Mesothelial cell of epicardium (in vitro differentiated cells): ENCODE data around the gene PGLYRP4. TPM values are rescaled to one million over a fixed set of nuclear protein-coding genes. Genes with fewer than 3 reads are reported as not detected.

ENCODE experiments used
- DNase-seq, 2 experiments: peaks; one replicate each; pipeline ENCODE4 v3.0.0; 2021; ENCODE audit warnings: low spot score in 2 of 2; ENCODE audit not compliant: unreplicated experiment in 2 of 2
- H3K27ac Mint-ChIP-seq: 2 replicates; pipeline ENCODE4 v1.8.0; 2021; ENCODE audit warnings: mixed read lengths
- H3K27me3 Mint-ChIP-seq: 2 replicates; pipeline ENCODE4 v1.8.0; 2021; ENCODE audit warnings: low read depth, mixed read lengths
- H3K36me3 Mint-ChIP-seq: 2 replicates; pipeline ENCODE4 v1.8.0; 2021; ENCODE audit warnings: mixed read lengths
- H3K4me1 Mint-ChIP-seq: 2 replicates; pipeline ENCODE4 v1.8.0; 2021; ENCODE audit warnings: mixed read lengths
- H3K4me3 Mint-ChIP-seq: 2 replicates; pipeline ENCODE4 v1.8.0; 2021; ENCODE audit warnings: mild to moderate bottlenecking, moderate library complexity, mixed read lengths
- H3K9me3 Mint-ChIP-seq: 2 replicates; pipeline ENCODE4 v1.8.0; 2021; ENCODE audit warnings: mixed read lengths
- total RNA-seq: library from RNA; stranded (reverse); gene quantifications from 3 replicates; pipeline ENCODE4 v1.2.1, GENCODE V29; 2021
- TF ChIP-seq, protein P1 (sequence below): fragments of 200-600 bp; sonication (generic); IDR thresholded peaks from one replicate; pipeline ENCODE4 v1.5.0; 2021; ENCODE audit warnings: antibody characterized with exemption; ENCODE audit not compliant: unreplicated experiment

PGLYRP4 gene
- total RNA-seq, 1 donor from 2014 or later: not detected

DNA sequence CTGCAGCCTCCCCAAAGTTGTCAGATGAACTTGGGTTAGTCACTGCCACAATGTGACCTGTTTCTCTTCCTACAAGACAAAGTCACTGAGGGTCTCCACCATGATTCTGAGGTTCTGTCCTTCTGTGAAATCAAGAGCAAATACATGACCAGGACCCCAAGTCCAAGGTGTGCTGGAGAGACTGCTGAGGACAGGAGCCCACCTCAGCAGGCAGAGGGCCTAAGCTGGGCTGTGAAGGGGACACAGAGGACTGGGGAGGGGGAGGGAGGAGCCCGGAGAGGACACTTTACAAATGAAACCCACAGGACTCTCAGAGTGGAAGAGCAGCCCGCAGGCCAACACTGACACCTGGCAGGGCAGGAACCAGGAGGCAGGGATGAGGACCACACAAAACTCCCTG, 39.2 kb downstream of the PGLYRP4 start:
- H3K36me3 Mint-ChIP-seq: no peaks in the 10 kb centered on the region
- TF ChIP-seq, protein P1, sequence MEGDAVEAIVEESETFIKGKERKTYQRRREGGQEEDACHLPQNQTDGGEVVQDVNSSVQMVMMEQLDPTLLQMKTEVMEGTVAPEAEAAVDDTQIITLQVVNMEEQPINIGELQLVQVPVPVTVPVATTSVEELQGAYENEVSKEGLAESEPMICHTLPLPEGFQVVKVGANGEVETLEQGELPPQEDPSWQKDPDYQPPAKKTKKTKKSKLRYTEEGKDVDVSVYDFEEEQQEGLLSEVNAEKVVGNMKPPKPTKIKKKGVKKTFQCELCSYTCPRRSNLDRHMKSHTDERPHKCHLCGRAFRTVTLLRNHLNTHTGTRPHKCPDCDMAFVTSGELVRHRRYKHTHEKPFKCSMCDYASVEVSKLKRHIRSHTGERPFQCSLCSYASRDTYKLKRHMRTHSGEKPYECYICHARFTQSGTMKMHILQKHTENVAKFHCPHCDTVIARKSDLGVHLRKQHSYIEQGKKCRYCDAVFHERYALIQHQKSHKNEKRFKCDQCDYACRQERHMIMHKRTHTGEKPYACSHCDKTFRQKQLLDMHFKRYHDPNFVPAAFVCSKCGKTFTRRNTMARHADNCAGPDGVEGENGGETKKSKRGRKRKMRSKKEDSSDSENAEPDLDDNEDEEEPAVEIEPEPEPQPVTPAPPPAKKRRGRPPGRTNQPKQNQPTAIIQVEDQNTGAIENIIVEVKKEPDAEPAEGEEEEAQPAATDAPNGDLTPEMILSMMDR: no peak
- H3K27me3 Mint-ChIP-seq: peaks cover 42% of the 10 kb centered on the region
- no peaks in the 10 kb centered on the region for H3K9me3 Mint-ChIP-seq
- H3K27ac Mint-ChIP-seq: no peak overlapping the region
- no peak overlapping the region for H3K4me3 Mint-ChIP-seq
- no peak for DNase-seq
- no peaks in the 10 kb centered on the region for H3K4me1 Mint-ChIP-seq

DNA sequence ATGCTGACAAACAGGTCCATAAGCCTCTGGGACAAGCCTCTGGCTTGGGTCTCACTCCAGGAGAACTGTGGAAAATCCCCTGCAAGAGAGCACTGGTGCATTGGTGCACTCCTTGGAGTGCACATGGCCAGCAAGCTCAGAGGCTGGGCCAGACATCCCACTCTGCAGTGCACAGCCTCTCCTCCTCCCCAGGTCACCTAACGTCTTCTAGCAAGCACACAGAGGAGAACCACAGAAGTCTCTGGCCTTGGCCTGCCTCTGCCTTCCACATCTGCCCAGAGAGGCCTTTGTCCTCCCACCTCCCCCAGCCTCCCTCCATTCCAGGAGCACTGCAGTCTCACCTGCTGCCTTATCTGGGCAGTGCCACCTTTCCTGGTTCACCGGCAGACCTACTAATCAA, 40.1 kb downstream of the PGLYRP4 start:
- no peak for DNase-seq
- H3K4me3 Mint-ChIP-seq: no peak overlapping the region
- no peak overlapping the region for H3K27ac Mint-ChIP-seq
- no peaks in the 10 kb centered on the region for H3K36me3 Mint-ChIP-seq
- no peaks in the 10 kb centered on the region for H3K9me3 Mint-ChIP-seq
- TF ChIP-seq, protein P1: no peak
- H3K4me1 Mint-ChIP-seq: no peaks in the 10 kb centered on the region
- peaks cover 47% of the 10 kb centered on the region for H3K27me3 Mint-ChIP-seq

DNA sequence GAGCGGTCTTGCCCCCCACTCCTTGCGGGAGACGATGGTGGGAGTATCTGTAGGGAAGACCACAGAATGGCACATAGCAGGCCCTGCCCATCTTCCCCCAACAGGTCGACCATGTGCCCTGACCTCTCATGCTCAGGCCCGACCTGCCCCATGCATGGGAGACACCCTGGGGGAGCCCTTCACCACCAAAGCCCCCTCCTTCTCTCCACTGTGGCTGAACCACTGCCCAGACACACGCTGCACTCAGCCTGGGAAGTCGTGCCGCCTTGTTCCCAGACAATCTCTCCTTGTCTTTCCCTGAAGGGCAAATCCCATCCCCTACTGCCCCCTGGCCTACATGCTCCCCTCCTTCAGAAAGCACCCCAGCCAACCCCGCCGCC, 41.4 kb downstream of the PGLYRP4 start:
- H3K4me1 Mint-ChIP-seq: no peaks in the 10 kb centered on the region
- TF ChIP-seq, protein P1: no peak
- no peaks in the 10 kb centered on the region for H3K9me3 Mint-ChIP-seq
- H3K27ac Mint-ChIP-seq: no peak overlapping the region
- no peak for DNase-seq
- no peaks in the 10 kb centered on the region for H3K36me3 Mint-ChIP-seq
- no peak overlapping the region for H3K4me3 Mint-ChIP-seq
- H3K27me3 Mint-ChIP-seq: peaks cover 46% of the 10 kb centered on the region

DNA sequence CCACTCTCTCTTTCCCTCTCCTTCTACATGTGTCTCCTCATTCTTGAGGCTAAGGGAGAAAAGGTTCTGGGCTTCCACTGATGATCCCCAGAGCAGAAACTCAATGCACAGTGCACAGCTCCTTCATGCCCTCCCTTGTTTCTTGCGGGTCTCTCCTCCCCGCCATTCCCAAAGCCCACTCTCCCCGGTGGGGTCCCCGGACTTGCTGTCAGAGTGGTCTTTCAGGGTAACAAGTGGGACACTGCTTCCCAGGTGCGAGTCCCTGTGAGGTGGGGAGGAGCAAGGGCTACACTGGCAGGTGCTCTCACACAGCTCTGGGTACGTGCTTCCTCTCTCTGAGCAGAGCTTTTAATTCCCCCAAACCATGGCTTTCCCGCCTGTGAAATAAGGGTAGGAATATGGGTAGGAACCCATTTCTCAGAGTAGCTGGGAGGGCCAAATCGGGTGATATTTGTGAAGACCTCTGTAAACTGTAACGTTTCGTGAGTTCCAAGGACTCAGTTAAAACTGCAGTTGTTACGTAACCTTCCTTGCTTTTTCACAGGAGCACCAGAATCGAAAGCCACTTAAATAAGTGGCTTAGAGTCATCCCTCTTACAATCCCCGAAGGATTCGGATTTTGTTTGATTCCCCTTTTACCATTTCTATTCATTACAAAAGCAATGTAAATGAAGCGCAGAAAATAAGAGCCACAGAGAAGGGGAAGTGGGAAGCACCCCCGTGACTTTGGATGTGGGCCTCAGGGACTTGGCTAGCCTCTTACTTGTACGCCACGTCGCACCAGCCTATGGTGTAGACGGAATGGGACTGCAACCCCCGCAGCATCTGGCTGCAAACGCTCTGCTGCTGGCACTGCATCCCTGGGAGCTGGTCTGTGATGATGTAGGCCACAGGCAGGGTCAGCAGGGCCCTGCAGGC, 42.1 kb downstream of the PGLYRP4 start:
- TF ChIP-seq, protein P1: no peak
- no peaks in the 10 kb centered on the region for H3K36me3 Mint-ChIP-seq
- peaks cover 49% of the 10 kb centered on the region for H3K27me3 Mint-ChIP-seq
- no peak overlapping the region for H3K27ac Mint-ChIP-seq
- H3K4me3 Mint-ChIP-seq: no peak overlapping the region
- H3K9me3 Mint-ChIP-seq: no peaks in the 10 kb centered on the region
- no peak for DNase-seq
- H3K4me1 Mint-ChIP-seq: no peaks in the 10 kb centered on the region

DNA sequence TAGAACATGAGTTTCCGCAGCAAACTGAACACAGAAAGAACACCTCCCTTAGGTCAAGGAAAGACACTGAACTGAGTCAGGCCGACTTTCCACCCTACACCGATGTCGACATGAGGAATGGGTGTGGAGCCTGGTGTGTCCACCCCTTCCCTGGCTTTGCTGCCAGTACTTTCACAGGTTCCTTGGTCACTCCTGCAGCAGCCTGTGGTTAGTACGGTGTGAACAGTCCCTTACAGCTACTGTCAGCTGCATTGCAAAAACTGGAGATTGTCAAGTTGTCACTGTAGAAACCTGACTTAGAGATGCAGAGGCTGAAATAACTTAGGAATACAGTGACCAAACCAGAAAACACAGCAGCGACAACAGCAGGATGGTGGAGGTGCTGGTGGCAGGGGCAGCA, 43.0 kb downstream of the PGLYRP4 start:
- Mint-ChIP-seq H3K4me3 (no peak overlapping the region), H3K36me3 (no peaks in the 10 kb centered on the region), H3K27me3 (peaks cover 49% of the 10 kb centered on the region), H3K27ac (no peak overlapping the region), H3K9me3 (no peaks in the 10 kb centered on the region), H3K4me1 (no peaks in the 10 kb centered on the region)
- TF ChIP-seq, protein P1: no peak
- no peak for DNase-seq
